ENCODE data around the gene PRDM16. TPM values are rescaled to one million over a fixed set of nuclear protein-coding genes. Genes with fewer than 3 reads are reported as not detected.
A peak's percentile ranks its signal among the peaks of the same experiment; 100 is the strongest.

Gene PRDM16
- total and polyA plus RNA-seq, 2 of the 13 experiments (the other 11 are each of a cell fraction or from before 2014, with no cell fraction given), result 0.15 to 0.81 TPM

GRCh38 chr1:3323021-3323795 lies 254.2 kb downstream of the PRDM16 start (continued):
- TF ChIP-seq FOXP4 (CRISPR knock-in tag; IDR thresholded peaks at IDR 0.05), result no peak
- no peak for TF ChIP-seq ZNF652 (CRISPR knock-in tag; IDR thresholded peaks at IDR 0.05; ENCODE audit: borderline replicate concordance, low read depth)
- no peak for TF ChIP-seq SNAPC5 (CRISPR knock-in tag; IDR thresholded peaks at IDR 0.05; ENCODE audit: borderline replicate concordance)
- TF ChIP-seq ZNF317 (CRISPR knock-in tag; IDR thresholded peaks at IDR 0.05), result no peak; the same call in 1 of the 2 replicates
- TF ChIP-seq THAP9 (CRISPR knock-in tag; IDR thresholded peaks at IDR 0.05; ENCODE audit: borderline replicate concordance), result peak; percentile 38; the same call in 1 of the 2 replicates
- no peak for TF ChIP-seq GZF1 (CRISPR knock-in tag; IDR thresholded peaks at IDR 0.05)
- TF ChIP-seq MAX (IDR thresholded peaks at IDR 0.05), result no peak
- no peak for TF ChIP-seq ZNF441 (CRISPR knock-in tag; IDR thresholded peaks at IDR 0.05; ENCODE audit: borderline replicate concordance)
- no peak for TF ChIP-seq ASH2L (IDR thresholded peaks at IDR 0.05; ENCODE audit: insufficient read length, low read depth, low read length)
- no peak for TF ChIP-seq KLF11 (CRISPR knock-in tag; IDR thresholded peaks at IDR 0.05)
- TF ChIP-seq IRF9 (CRISPR knock-in tag; IDR thresholded peaks at IDR 0.05; ENCODE audit: borderline replicate concordance), result peak; percentile 26; the same call in 1 of the 2 replicates
- no peak for TF ChIP-seq ZNF44 (CRISPR knock-in tag; IDR thresholded peaks at IDR 0.05)
- no peak for TF ChIP-seq MBD4 (IDR thresholded peaks at IDR 0.05; ENCODE audit: borderline replicate concordance, low read length)
- no peak for TF ChIP-seq RFXANK (CRISPR knock-in tag; IDR thresholded peaks at IDR 0.05)
- no peak for TF ChIP-seq LBX2 (CRISPR knock-in tag; IDR thresholded peaks at IDR 0.05; ENCODE audit: borderline replicate concordance)
- 0 out of 2 replicates have a peak, but pooled peaks have one; percentile 14 for TF ChIP-seq IRF1 (CRISPR knock-in tag; IDR thresholded peaks at IDR 0.05; ENCODE audit: low read depth)
- TF ChIP-seq TCF7 (IDR thresholded peaks at IDR 0.05; ENCODE audit: low read depth), result peak; percentile 48; the same call in 1 of the 2 replicates
- TF ChIP-seq AHR (CRISPR knock-in tag; IDR thresholded peaks at IDR 0.05), result 0 out of 2 replicates have a peak, but pooled peaks have one; percentile 41
- TF ChIP-seq ZNF382 (CRISPR knock-in tag; IDR thresholded peaks at IDR 0.05; ENCODE audit: borderline replicate concordance), result no peak
- TF ChIP-seq MBNL3 (CRISPR knock-in tag; conservative IDR thresholded peaks at IDR 0.05), result no peak
